Measurements from ENCODE around the gene SETD3. TPM values are rescaled to one million over a fixed set of nuclear protein-coding genes. Genes with fewer than 3 reads are reported as not detected.

The SETD3 gene
- total and polyA plus RNA-seq, 2 donors (not counting 1 experiment from before 2014, with no cell fraction given): 11.0 to 32.1 TPM

GRCh38 chr14:99387880-99388279 is 92.8 kb downstream of the SETD3 start:
- Histone ChIP-seq H3K9ac (ENCODE audit: low read length) (no peak overlapping the region), H3K79me2 (ENCODE audit: control insufficient read depth, insufficient read depth, low read length) (no peaks in the 10 kb centered on the region), H3K9me3 (ENCODE audit: control extremely low read depth in 1 of 3, control insufficient read depth in 2 of 3, insufficient read depth in 1 of 3, low read length in 2 of 3) (peaks cover 0 to 5% (median 0%) of the 10 kb centered on the region in 3 donors), H3K36me3 (replicated peaks in 1 of 2; ENCODE audit: control extremely low read depth in 1 of 2, control insufficient read depth in 1 of 2, extremely low read depth in 1 of 2, insufficient read depth in 2 of 2, low read length in 1 of 2) (no peaks in the 10 kb centered on the region), H2AFZ (ENCODE audit: insufficient read depth, low read depth, low read length, poor library complexity, severe bottlenecking) (no peak overlapping the region), H3K4me3 (ENCODE audit: control extremely low read depth in 1 of 5, extremely low read depth in 1 of 5, insufficient read depth in 1 of 5, low read depth in 2 of 5, low read length in 4 of 5) (no peak overlapping the region), H3K27ac (ENCODE audit: low read length in 2 of 2) (no peak overlapping the region), H3K4me1 (ENCODE audit: control insufficient read depth in 2 of 2, insufficient read depth in 2 of 2, low read length in 2 of 2) (peaks cover 0 to 5% of the 10 kb centered on the region in 2 donors), H3K27me3 (replicated peaks in 1 of 4; ENCODE audit: control extremely low read depth in 1 of 4, control insufficient read depth in 3 of 4, insufficient read depth in 4 of 4, low read length in 3 of 4) (peaks cover 0 to 10% (median 5%) of the 10 kb centered on the region in 4 experiments), H4K20me1 (ENCODE audit: control insufficient read depth, insufficient read depth, low read length, poor library complexity, severe bottlenecking) (no peaks in the 10 kb centered on the region), H3K4me2 (replicated peaks; ENCODE audit: low read depth, low read length, poor library complexity, severe bottlenecking) (no peak overlapping the region)
- DNase-seq (no peak), ATAC-seq (ENCODE audit: low read depth) (no peak)
- Mint-ChIP-seq H3K27me3 (peaks cover 28% of the 10 kb centered on the region), H3K27ac (no peak overlapping the region), H3K4me1 (peaks cover 3% of the 10 kb centered on the region), H3K4me3 (no peak overlapping the region), H3K9me3 (ENCODE audit: insufficient read depth) (no peaks in the 10 kb centered on the region)
- ChIA-PET CTCF (interaction anchor here (9.5 kb wide), 1 partner anchor 29 kb away, joined by 70 read pairs; no protein-coding TSS in a partner anchor), POLR2A (no interaction called here)
- TF ChIP-seq EZH2 (IDR thresholded peaks at IDR 0.05; ENCODE audit: borderline replicate concordance, insufficient read depth, low read depth, low read length, poor library complexity, severe bottlenecking): no peak
- TF ChIP-seq, protein P1, sequence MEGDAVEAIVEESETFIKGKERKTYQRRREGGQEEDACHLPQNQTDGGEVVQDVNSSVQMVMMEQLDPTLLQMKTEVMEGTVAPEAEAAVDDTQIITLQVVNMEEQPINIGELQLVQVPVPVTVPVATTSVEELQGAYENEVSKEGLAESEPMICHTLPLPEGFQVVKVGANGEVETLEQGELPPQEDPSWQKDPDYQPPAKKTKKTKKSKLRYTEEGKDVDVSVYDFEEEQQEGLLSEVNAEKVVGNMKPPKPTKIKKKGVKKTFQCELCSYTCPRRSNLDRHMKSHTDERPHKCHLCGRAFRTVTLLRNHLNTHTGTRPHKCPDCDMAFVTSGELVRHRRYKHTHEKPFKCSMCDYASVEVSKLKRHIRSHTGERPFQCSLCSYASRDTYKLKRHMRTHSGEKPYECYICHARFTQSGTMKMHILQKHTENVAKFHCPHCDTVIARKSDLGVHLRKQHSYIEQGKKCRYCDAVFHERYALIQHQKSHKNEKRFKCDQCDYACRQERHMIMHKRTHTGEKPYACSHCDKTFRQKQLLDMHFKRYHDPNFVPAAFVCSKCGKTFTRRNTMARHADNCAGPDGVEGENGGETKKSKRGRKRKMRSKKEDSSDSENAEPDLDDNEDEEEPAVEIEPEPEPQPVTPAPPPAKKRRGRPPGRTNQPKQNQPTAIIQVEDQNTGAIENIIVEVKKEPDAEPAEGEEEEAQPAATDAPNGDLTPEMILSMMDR (IDR thresholded peaks at IDR 0.05): no peak
- intact Hi-C loops (cut with micrococcal nuclease): no loop called here
- WGBS (ENCODE audit: insufficient coverage): no CpG with 5 or more reads among the region's 5 CpGs

GRCh38 chr14:99384450-99385417 is 95.9 kb downstream of the SETD3 start:
- H3K9me3 Mint-ChIP-seq (ENCODE audit: insufficient read depth): no peaks in the 10 kb centered on the region
- no peak overlapping the region for H3K27ac ChIP-seq (ENCODE audit: low read length in 2 of 2)
- no peak overlapping the region for H3K9ac ChIP-seq (ENCODE audit: low read length)
- intact Hi-C loops (cut with micrococcal nuclease): no loop called here
- no peaks in the 10 kb centered on the region for H3K79me2 ChIP-seq (ENCODE audit: control insufficient read depth, insufficient read depth, low read length)
- H3K4me2 ChIP-seq (replicated peaks; ENCODE audit: low read depth, low read length, poor library complexity, severe bottlenecking): no peak overlapping the region
- ChIA-PET CTCF (interaction anchor here (0.8 kb wide), 1 partner anchor 9 kb away, joined by 3 read pairs; no protein-coding TSS in a partner anchor), POLR2A (no interaction called here)
- H3K27ac Mint-ChIP-seq: no peak overlapping the region
- peaks cover 7 to 28% of the 10 kb centered on the region in 2 donors for H3K4me1 ChIP-seq (ENCODE audit: control insufficient read depth in 2 of 2, insufficient read depth in 2 of 2, low read length in 2 of 2)
- no peaks in the 10 kb centered on the region for H4K20me1 ChIP-seq (ENCODE audit: control insufficient read depth, insufficient read depth, low read length, poor library complexity, severe bottlenecking)
- peaks cover 23% of the 10 kb centered on the region for H3K4me1 Mint-ChIP-seq
- DNase-seq (no peak), ATAC-seq (ENCODE audit: low read depth) (no peak)
- H3K27me3 Mint-ChIP-seq: peaks cover 32% of the 10 kb centered on the region
- H3K27me3 ChIP-seq (replicated peaks in 1 of 4; ENCODE audit: control extremely low read depth in 1 of 4, control insufficient read depth in 3 of 4, insufficient read depth in 4 of 4, low read length in 3 of 4): peaks cover 0 to 19% (median 5%) of the 10 kb centered on the region in 4 experiments
- H3K4me3 Mint-ChIP-seq: no peak overlapping the region
- no peak overlapping the region for H3K4me3 ChIP-seq (ENCODE audit: control extremely low read depth in 1 of 5, extremely low read depth in 1 of 5, insufficient read depth in 1 of 5, low read depth in 2 of 5, low read length in 4 of 5)
- no peak overlapping the region for H2AFZ ChIP-seq (ENCODE audit: insufficient read depth, low read depth, low read length, poor library complexity, severe bottlenecking)
- H3K9me3 ChIP-seq (ENCODE audit: control extremely low read depth in 1 of 3, control insufficient read depth in 2 of 3, insufficient read depth in 1 of 3, low read length in 2 of 3): peaks cover 0 to 5% (median 0%) of the 10 kb centered on the region in 3 donors
- 81% methylated on average over 15 of the region's 20 CpGs for WGBS (ENCODE audit: insufficient coverage)
- H3K36me3 ChIP-seq (replicated peaks in 1 of 2; ENCODE audit: control extremely low read depth in 1 of 2, control insufficient read depth in 1 of 2, extremely low read depth in 1 of 2, insufficient read depth in 2 of 2, low read length in 1 of 2): no peaks in the 10 kb centered on the region
- no peak for TF ChIP-seq EZH2 (IDR thresholded peaks at IDR 0.05; ENCODE audit: borderline replicate concordance, insufficient read depth, low read depth, low read length, poor library complexity, severe bottlenecking)
- TF ChIP-seq, protein P1 (IDR thresholded peaks at IDR 0.05): no peak
